Measurements from ENCODE around the gene GOLGA5.
A peak's percentile ranks its signal among the peaks of the same experiment; 100 is the strongest.
"Not testable (repeated sequence)": the region's sequence is repeated elsewhere in the genome, so short reads cannot be mapped to it uniquely, and the experiment has no call there.

Gene GOLGA5

DNA sequence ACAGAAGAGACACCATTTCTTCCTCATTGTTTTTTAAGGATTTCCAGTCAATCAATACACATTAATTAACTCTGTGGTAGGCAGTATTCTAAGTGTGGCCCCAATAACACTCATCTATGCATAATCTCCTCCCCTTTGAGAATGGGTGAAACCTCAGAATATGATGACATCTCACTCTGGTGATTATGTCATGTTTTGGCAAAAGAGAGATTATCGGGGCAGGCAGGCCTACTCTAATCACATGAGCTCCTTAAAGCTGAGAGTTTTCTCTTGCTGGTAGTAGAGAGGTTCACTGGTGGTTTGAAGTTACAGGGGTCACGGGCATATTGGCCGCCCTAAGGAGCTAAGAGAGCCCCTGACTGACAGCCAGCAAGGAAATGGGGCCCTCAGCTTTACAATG is 38.6 kb upstream of the GOLGA5 start:
- DNase-seq (ENCODE audit: insufficient read length, low spot score) = no peak
- TF ChIP-seq POU2F2 (IDR thresholded peaks at IDR 0.05; ENCODE audit: low read depth, low read length) (no peak), POLR2A (IDR thresholded peaks at IDR 0.05; ENCODE audit: low read depth, low read length) (no peak), POLR2AphosphoS5 (IDR thresholded peaks at IDR 0.05; ENCODE audit: low read depth, low read length) (no peak), TAF1 (IDR thresholded peaks at IDR 0.05; ENCODE audit: low read depth, low read length) (no peak), SPI1 (IDR thresholded peaks at IDR 0.05; ENCODE audit: low read depth, low read length) (no peak), PAX5 (IDR thresholded peaks at IDR 0.05; ENCODE audit: insufficient read depth, low read length, severe bottlenecking) (no peak)
- FAIRE-seq = no peak

DNA sequence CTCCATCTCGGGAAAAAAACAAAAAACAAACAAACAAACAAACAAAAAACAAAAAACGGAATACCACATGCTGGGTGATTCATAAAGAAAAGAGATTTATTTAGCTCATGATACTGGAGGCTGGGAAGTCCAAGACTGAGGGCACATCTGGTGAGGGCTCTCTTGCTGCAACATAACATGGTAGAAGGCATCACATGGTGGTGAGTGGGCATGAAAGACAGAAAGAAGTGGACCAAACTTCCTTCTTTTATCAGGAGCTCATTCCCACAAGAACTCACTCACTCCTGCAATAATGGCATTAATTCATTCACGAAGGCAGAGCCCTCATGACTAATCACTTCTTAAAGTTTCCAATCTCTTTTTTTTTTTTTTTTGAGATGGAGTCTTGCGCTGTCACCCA is 37.7 kb upstream of the GOLGA5 start:
- TF ChIP-seq POLR2A (IDR thresholded peaks at IDR 0.05; ENCODE audit: low read depth, low read length) (no peak), PAX5 (IDR thresholded peaks at IDR 0.05; ENCODE audit: insufficient read depth, low read length, severe bottlenecking) (no peak), TAF1 (IDR thresholded peaks at IDR 0.05; ENCODE audit: low read depth, low read length) (no peak), POLR2AphosphoS5 (IDR thresholded peaks at IDR 0.05; ENCODE audit: low read depth, low read length) (no peak), POU2F2 (IDR thresholded peaks at IDR 0.05; ENCODE audit: low read depth, low read length) (no peak)
- no peak for DNase-seq (ENCODE audit: insufficient read length, low spot score)
- no peak for FAIRE-seq

DNA sequence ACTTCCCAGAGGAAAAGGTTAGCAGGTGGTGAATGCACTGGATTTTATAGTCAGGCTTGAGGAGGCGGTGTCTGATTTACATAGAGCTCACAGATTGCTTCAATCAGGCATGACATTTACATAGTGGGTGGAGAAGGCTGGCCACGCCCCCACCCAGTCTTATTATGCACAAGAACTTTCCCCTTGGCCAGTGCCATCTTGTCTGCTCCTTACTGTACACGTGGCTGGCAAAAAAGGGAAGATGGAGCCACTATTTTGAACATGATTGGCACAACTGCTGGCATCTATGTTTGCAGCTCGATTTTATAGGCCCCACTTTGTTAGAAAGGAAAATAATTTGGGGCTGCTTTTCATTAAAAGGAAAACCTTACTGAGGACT is 34.8 kb upstream of the GOLGA5 start:
- FAIRE-seq = peak; percentile 80
- TF ChIP-seq POU2F2 (IDR thresholded peaks at IDR 0.05; ENCODE audit: low read depth, low read length) (peak; percentile 42; the same call in 1 of the 2 replicates), POLR2A (IDR thresholded peaks at IDR 0.05; ENCODE audit: low read depth, low read length) (no peak)
- DNase-seq (ENCODE audit: insufficient read length, low spot score) = no peak

DNA sequence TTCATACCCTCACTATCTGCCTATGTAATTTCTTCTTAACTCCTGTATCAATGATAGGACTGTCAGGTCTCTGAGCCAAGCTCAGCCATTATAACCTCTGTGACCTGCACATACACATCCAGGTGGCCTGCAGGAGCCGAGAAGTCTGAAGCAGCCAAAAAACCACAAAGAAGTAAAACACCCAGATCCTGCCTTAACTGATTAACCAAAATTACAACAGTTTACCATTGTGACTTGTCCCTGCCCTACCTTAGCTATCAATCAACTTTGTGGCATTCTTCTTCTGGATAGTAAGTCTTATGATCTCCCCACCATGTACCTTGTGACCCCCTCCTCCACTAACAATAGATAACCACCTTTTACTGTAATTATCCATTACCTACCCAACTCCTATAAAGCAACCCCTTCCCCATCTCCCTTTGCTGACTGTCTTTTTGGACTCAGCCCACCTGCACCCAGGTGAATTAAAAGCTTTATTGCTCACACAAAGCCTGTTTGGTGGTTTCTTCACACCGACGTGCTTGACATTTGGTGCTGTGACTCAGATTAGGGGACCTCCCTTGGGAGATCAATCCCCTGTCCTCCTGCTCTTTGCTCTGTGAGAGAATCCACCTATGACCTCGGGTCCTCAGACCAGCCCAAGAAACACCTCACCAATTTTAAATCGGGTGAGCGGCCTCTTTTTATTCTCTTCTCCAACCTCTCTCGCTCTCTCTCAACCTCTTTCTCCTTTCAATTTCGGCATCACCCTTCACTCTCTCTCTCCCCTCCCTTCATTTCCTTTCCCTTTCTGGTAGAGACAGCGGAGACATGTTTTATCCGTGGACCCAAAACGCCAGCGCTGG is 34.2 kb upstream of the GOLGA5 start:
- FAIRE-seq = peak; percentile 74
- DNase-seq (ENCODE audit: insufficient read length, low spot score) = no peak

DNA sequence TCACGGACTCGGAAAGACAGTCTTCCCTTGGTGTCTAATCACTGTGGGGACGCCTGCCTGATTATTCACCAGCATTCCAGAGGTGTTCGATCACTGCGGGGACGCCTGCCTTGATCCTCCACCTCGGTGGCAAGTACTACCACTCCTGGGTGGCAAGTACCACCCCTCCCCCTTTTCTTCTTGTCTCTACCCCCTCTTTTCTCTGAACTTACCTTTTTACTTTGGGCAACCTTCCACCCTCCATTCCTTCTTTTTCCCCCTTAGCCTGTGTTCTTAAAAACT is 33.6 kb upstream of the GOLGA5 start:
- no peak for TF ChIP-seq PAX5 (IDR thresholded peaks at IDR 0.05; ENCODE audit: insufficient read depth, low read length, severe bottlenecking)
- TF ChIP-seq POLR2A (IDR thresholded peaks at IDR 0.05; ENCODE audit: low read depth, low read length) = no peak
- TF ChIP-seq POU2F2 (IDR thresholded peaks at IDR 0.05; ENCODE audit: low read depth, low read length) = no peak
- no peak for TF ChIP-seq SPI1 (IDR thresholded peaks at IDR 0.05; ENCODE audit: low read depth, low read length)
- no peak for TF ChIP-seq POLR2AphosphoS5 (IDR thresholded peaks at IDR 0.05; ENCODE audit: low read depth, low read length)
- TF ChIP-seq TAF1 (IDR thresholded peaks at IDR 0.05; ENCODE audit: low read depth, low read length) = no peak
- no peak for FAIRE-seq
- DNase-seq (ENCODE audit: insufficient read length, low spot score) = no peak

More for the DNA sequence above, 34.2 kb upstream of the GOLGA5 start:
- TF ChIP-seq POLR2A (IDR thresholded peaks at IDR 0.05; ENCODE audit: low read depth, low read length) (no peak), TAF1 (IDR thresholded peaks at IDR 0.05; ENCODE audit: low read depth, low read length) (no peak), PAX5 (IDR thresholded peaks at IDR 0.05; ENCODE audit: insufficient read depth, low read length, severe bottlenecking) (no peak)

DNA sequence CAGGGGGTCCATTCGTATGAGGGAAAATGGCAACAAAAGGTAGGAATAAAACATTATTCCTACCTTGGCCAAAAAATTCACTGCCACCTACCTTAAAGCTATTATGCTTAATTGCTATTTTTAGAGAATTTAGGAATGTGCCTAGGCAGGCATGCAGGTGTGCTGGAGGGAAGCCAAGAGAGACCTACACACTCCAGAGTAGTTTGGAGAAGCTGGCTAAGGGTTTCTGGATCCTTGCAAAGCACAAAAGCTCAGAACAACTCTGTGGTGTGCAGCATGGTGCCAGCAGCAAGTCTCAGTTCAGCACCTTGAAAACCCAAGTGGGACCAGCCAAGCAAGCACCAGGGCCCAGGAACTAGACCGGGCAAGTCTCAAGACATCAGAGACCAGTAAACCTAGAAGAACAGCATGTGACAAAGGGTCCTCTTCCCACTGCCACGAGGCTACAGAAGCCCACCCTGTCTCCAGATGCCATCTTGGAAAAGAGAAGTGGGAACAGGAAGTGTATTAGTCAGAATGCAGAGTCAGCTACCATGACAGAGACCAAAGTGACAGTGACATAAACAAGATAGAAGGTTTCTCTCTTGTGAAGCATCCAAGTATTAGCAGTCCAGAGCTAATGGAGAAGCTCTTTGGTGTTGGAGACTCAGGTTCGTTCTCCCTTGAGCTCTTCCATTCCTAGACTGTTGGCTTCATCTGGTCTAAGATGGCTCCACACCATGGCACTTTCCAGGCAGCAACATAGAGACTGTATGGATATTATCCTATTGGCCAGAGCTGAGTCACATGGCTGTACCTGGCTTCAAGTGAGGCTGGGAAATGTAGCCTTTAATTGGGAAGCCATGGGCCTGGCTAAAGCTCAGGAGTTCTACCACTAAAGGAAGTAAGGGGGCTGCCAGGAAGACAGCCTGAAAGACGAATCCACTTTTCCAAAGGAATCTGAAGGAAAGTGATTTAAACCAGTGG is 30.2 kb upstream of the GOLGA5 start:
- peak; percentile 98 for FAIRE-seq
- TF ChIP-seq SPI1 (IDR thresholded peaks at IDR 0.05; ENCODE audit: low read depth, low read length) = peak; percentile 67
- not testable (repeated sequence) for DNase-seq (ENCODE audit: insufficient read length, low spot score)

DNA sequence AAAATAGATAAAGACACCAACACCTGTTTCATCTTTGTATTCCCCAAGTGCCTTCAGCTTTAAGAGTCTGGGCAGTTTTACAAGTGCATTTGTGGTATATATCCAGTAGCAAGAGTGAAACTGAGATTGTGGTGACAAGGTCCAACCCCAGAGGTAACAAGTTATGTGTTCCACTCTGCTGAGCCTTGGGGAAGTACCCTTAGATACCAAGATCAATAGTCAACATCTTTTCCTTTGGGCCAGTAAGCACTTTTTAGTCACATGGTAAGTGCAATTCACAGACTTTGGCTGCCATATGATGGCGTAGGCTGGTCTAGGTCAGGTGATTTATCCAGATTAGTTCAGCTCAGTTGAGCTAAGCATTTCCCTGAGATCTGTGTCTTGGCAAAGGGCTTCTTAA is 25.9 kb upstream of the GOLGA5 start:
- peak; percentile 99 for FAIRE-seq
- not testable (repeated sequence) for DNase-seq (ENCODE audit: insufficient read length, low spot score)
- TF ChIP-seq PAX5 (IDR thresholded peaks at IDR 0.05; ENCODE audit: insufficient read depth, low read length, severe bottlenecking) = peak; percentile 94

DNA sequence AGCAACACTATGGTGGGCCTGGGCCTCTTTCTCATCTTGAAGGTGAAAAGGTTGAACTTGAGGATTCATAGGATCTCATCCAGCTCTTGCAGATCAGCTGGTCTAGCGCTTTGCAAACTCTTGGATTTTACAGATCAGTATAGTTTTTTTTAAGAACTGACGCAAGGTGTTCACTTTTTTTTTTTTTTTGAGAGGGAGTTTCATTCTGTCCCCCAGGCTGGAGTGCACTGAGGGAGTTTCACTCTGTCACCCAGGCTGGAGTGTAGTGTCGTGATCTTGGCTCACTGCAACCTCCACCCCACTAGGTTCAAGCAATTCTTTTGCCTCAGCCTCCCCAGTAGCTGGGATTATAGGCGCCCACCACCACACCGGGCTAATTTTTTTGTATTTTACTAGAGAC is 25.3 kb upstream of the GOLGA5 start:
- DNase-seq (ENCODE audit: insufficient read length, low spot score) (no peak), FAIRE-seq (peak; percentile 66)
- no peak for TF ChIP-seq POLR2AphosphoS5 (IDR thresholded peaks at IDR 0.05; ENCODE audit: low read depth, low read length)
- TF ChIP-seq POLR2A (IDR thresholded peaks at IDR 0.05; ENCODE audit: low read depth, low read length) = no peak
- TF ChIP-seq PAX5 (IDR thresholded peaks at IDR 0.05; ENCODE audit: insufficient read depth, low read length, severe bottlenecking) = no peak
- no peak for TF ChIP-seq TAF1 (IDR thresholded peaks at IDR 0.05; ENCODE audit: low read depth, low read length)
- no peak for TF ChIP-seq SPI1 (IDR thresholded peaks at IDR 0.05; ENCODE audit: low read depth, low read length)
- no peak for TF ChIP-seq POU2F2 (IDR thresholded peaks at IDR 0.05; ENCODE audit: low read depth, low read length)

DNA sequence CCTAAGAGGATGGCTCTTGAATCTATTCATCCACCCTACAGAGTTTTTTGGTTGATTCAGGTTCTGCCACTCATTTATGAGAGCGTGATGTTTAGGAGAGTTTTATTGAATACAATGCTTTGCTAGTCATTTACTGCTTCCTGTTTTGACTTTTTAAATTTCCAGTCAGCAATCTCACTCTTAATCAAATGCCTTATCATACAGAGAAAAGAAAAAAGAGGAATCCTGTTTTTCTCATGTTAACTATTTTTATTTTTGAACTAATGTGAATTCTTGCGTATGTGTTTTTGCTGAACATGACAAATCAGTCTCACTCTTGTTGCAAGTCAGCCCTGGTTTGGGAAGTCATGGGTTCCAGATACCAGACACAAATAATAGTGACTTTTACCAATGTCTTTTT is 23.6 kb upstream of the GOLGA5 start:
- TF ChIP-seq POLR2AphosphoS5 (IDR thresholded peaks at IDR 0.05; ENCODE audit: low read depth, low read length) (no peak), SPI1 (IDR thresholded peaks at IDR 0.05; ENCODE audit: low read depth, low read length) (peak; percentile 14; the same call in 1 of the 2 replicates)
- FAIRE-seq (no peak), DNase-seq (ENCODE audit: insufficient read length, low spot score) (no peak)

DNA sequence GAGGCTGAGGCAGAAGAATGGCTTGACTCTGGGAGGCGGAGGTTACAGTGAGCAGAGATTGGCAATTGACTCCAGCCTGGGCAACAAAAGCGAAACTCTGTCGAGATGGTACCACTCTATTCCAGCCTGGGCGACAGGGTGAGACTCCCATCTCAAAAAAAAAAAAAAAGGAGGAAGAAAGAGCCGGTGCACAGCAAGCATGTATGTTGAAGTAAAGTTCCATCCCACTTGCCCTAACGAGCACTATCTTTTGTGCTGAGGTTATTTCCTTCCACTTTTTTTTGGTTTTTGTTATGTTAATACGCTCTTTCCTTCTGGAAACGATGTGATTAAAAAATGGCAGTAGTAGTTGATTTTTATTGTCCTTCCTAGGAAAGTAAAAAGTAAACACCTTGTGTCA is 19.5 kb upstream of the GOLGA5 start:
- TF ChIP-seq POU2F2 (IDR thresholded peaks at IDR 0.05; ENCODE audit: low read depth, low read length) (no peak), TAF1 (IDR thresholded peaks at IDR 0.05; ENCODE audit: low read depth, low read length) (no peak), POLR2A (IDR thresholded peaks at IDR 0.05; ENCODE audit: low read depth, low read length) (no peak), SPI1 (IDR thresholded peaks at IDR 0.05; ENCODE audit: low read depth, low read length) (no peak), PAX5 (IDR thresholded peaks at IDR 0.05; ENCODE audit: insufficient read depth, low read length, severe bottlenecking) (no peak), POLR2AphosphoS5 (IDR thresholded peaks at IDR 0.05; ENCODE audit: low read depth, low read length) (no peak)
- DNase-seq (ENCODE audit: insufficient read length, low spot score) (no peak), FAIRE-seq (no peak)

Measured in GM12891 (cell line).